GM23338 (cell line): Measurements from ENCODE around the gene STPG2.

Experiments
- CREB1 ChIP-seq: fragments of 250-450 bp; sonication (Bioruptor Pico); IDR thresholded peaks from 2 replicates; pipeline ENCODE4 v1.5.0; 2020; ENCODE audit warnings: low read depth, mild to moderate bottlenecking, moderate library complexity
- EZH2 ChIP-seq: fragments of 200-600 bp; sonication (generic); IDR thresholded peaks from one replicate; pipeline ENCODE4 v1.8.0; 2017; ENCODE audit warnings: antibody characterized with exemption, mild to moderate bottlenecking, low read depth; ENCODE audit not compliant: unreplicated experiment
- EZH2phosphoT487 ChIP-seq: fragments of 200-600 bp; sonication (generic); IDR thresholded peaks from one replicate; pipeline ENCODE4 v1.8.1; 2018; ENCODE audit warnings: antibody characterized with exemption; ENCODE audit not compliant: unreplicated experiment
- JUNB ChIP-seq: IDR thresholded peaks from one replicate; pipeline ENCODE4 v1.6.1; 2016; ENCODE audit warnings: antibody characterized with exemption; ENCODE audit not compliant: unreplicated experiment
- POLR2AphosphoS5 ChIP-seq: IDR thresholded peaks from 2 replicates; pipeline ENCODE4 v1.6.1; 2016; ENCODE audit warnings: antibody characterized with exemption, low read depth
- REST ChIP-seq: IDR thresholded peaks from one replicate; pipeline ENCODE4 v1.6.1; 2018; ENCODE audit warnings: antibody characterized with exemption; ENCODE audit not compliant: unreplicated experiment
- ZNF114 ChIP-seq: fragments of 250-450 bp; sonication (Bioruptor Pico); IDR thresholded peaks from 2 replicates; pipeline ENCODE4 v1.5.0; 2020; ENCODE audit warnings: mild to moderate bottlenecking, moderate library complexity
- ZNF331 ChIP-seq: fragments of 250-450 bp; sonication (Bioruptor Pico); IDR thresholded peaks from 2 replicates; pipeline ENCODE4 v1.5.0; 2020; ENCODE audit warnings: low read depth, mild to moderate bottlenecking, moderate library complexity
- TF ChIP-seq, protein P1 (sequence below), 2 experiments: fragments of 200-600 bp in 1 of 2; sonication (generic) in 1 of 2; conservative IDR thresholded peaks; 2 replicates each; pipeline versions ENCODE4 v1.5.1 to v1.6.1; 2016 to 2017; ENCODE audit warnings: antibody characterized with exemption in 2 of 2, low read depth in 2 of 2, mild to moderate bottlenecking in 2 of 2, moderate library complexity in 1 of 2
- TF ChIP-seq, protein P2 (sequence below): IDR thresholded peaks from 2 replicates; pipeline ENCODE4 v1.6.1; 2016; ENCODE audit warnings: antibody characterized with exemption

DNA sequence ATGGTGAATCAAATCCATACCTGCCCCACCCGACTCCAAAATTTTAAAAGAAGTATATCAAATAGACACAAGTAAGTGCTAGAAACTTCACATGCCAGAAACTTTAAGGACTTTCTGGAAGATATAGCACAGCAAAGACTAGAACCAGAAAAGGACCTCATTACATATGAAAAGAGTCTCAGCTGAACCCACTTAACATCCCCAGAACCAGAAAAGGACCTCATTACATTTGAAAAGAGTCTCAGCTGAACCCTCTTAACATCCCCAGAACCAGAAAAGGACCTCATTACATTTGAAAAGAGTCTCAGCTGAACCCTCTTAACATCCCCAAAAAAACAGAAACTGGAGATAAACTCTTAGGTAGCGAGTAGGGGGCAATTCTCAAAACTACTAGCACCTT is 32.3 kb downstream of the STPG2 start:
- TF ChIP-seq, protein P1, sequence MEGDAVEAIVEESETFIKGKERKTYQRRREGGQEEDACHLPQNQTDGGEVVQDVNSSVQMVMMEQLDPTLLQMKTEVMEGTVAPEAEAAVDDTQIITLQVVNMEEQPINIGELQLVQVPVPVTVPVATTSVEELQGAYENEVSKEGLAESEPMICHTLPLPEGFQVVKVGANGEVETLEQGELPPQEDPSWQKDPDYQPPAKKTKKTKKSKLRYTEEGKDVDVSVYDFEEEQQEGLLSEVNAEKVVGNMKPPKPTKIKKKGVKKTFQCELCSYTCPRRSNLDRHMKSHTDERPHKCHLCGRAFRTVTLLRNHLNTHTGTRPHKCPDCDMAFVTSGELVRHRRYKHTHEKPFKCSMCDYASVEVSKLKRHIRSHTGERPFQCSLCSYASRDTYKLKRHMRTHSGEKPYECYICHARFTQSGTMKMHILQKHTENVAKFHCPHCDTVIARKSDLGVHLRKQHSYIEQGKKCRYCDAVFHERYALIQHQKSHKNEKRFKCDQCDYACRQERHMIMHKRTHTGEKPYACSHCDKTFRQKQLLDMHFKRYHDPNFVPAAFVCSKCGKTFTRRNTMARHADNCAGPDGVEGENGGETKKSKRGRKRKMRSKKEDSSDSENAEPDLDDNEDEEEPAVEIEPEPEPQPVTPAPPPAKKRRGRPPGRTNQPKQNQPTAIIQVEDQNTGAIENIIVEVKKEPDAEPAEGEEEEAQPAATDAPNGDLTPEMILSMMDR (conservative IDR thresholded peaks at IDR 0.05; ENCODE audit: low read depth in 2 of 2) = no peak
- no peak for TF ChIP-seq REST
- no peak for TF ChIP-seq EZH2
- no peak for TF ChIP-seq POLR2AphosphoS5
- TF ChIP-seq JUNB = no peak
- TF ChIP-seq CREB1 (CRISPR knock-in tag) = no peak
- no peak for TF ChIP-seq EZH2phosphoT487
- TF ChIP-seq ZNF331 = no peak
- TF ChIP-seq ZNF114 (CRISPR knock-in tag) = no peak
- TF ChIP-seq, protein P2, sequence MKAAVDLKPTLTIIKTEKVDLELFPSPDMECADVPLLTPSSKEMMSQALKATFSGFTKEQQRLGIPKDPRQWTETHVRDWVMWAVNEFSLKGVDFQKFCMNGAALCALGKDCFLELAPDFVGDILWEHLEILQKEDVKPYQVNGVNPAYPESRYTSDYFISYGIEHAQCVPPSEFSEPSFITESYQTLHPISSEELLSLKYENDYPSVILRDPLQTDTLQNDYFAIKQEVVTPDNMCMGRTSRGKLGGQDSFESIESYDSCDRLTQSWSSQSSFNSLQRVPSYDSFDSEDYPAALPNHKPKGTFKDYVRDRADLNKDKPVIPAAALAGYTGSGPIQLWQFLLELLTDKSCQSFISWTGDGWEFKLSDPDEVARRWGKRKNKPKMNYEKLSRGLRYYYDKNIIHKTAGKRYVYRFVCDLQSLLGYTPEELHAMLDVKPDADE = no peak
